HFFc6 (cell line): ENCODE results near the gene TFAM. TPM values are rescaled to one million over a fixed set of nuclear protein-coding genes. Genes with fewer than 3 reads are reported as not detected.

Source experiments
- DNase-seq: peaks from one replicate; pipeline ENCODE4 v3.0.0-alpha.2; 2018
- H3K27ac Mint-ChIP-seq: 2 replicates; pipeline ENCODE4 v1.8.0; 2020; ENCODE audit warnings: mild to moderate bottlenecking, mixed read lengths
- H3K27me3 Mint-ChIP-seq: 2 replicates; pipeline ENCODE4 v1.8.0; 2021; ENCODE audit warnings: mild to moderate bottlenecking, moderate library complexity, mixed read lengths; ENCODE audit not compliant: insufficient read depth
- H3K36me3 Mint-ChIP-seq: 2 replicates; pipeline ENCODE4 v1.8.0; 2021; ENCODE audit warnings: low read depth, mixed read lengths
- H3K4me1 Mint-ChIP-seq: 2 replicates; pipeline ENCODE4 v1.8.0; 2020; ENCODE audit warnings: low read depth, mixed read lengths
- H3K4me3 Mint-ChIP-seq: 2 replicates; pipeline ENCODE4 v1.8.0; 2020; ENCODE audit warnings: mild to moderate bottlenecking, moderate library complexity, mixed read lengths
- H3K9me3 Mint-ChIP-seq: 2 replicates; pipeline ENCODE4 v1.8.0; 2020; ENCODE audit warnings: mild to moderate bottlenecking, mixed read lengths
- CTCF ChIP-seq: fragments of 200-600 bp; sonication (generic); IDR thresholded peaks from 2 replicates; pipeline ENCODE4 v1.5.0; 2021; ENCODE audit warnings: antibody characterized with exemption, mild to moderate bottlenecking
- total RNA-seq, 6 experiments: library from RNA; stranded (reverse); fragmentation: NEBNext Ultra II Directional; extraction: Animal tissue kit (Norgen Biotek cat#: 25700); gene quantifications; 2 replicates in 1 of 6; 3 replicates in 5 of 6; pipeline ENCODE4 v1.2.3, GENCODE V29; 2021

TFAM gene
- total RNA-seq, 6 experiments from 2014 or later: 21.4 to 27.1 (median 26.0) TPM

GRCh38 chr10:58440484-58440883, 55.3 kb downstream of the TFAM start:
- no peak for TF ChIP-seq CTCF
- H3K4me1 Mint-ChIP-seq: peaks cover 53% of the 10 kb centered on the region
- peaks cover 18% of the 10 kb centered on the region for H3K9me3 Mint-ChIP-seq
- H3K36me3 Mint-ChIP-seq: peaks cover 18% of the 10 kb centered on the region
- no peak overlapping the region for H3K4me3 Mint-ChIP-seq
- H3K27ac Mint-ChIP-seq: no peak overlapping the region; the same call in 1 of the 2 replicates
- DNase-seq: no peak
- H3K27me3 Mint-ChIP-seq: no peaks in the 10 kb centered on the region

GRCh38 chr10:58444321-58444720, 59.1 kb downstream of the TFAM start:
- TF ChIP-seq CTCF: no peak

GRCh38 chr10:58444876-58445275, 59.7 kb downstream of the TFAM start:
- Mint-ChIP-seq H3K4me3 (no peak overlapping the region), H3K4me1 (peaks cover 9% of the 10 kb centered on the region), H3K27me3 (no peaks in the 10 kb centered on the region), H3K27ac (no peak overlapping the region), H3K36me3 (peaks cover 23% of the 10 kb centered on the region), H3K9me3 (peaks cover 22% of the 10 kb centered on the region)
- TF ChIP-seq CTCF: no peak
- DNase-seq: no peak

More at GRCh38 chr10:58444321-58444720, 59.1 kb downstream of the TFAM start:
- no peak for DNase-seq
- no peak overlapping the region for H3K4me3 Mint-ChIP-seq
- no peak overlapping the region for H3K27ac Mint-ChIP-seq
- H3K4me1 Mint-ChIP-seq: peaks cover 15% of the 10 kb centered on the region
- no peaks in the 10 kb centered on the region for H3K27me3 Mint-ChIP-seq
- H3K36me3 Mint-ChIP-seq: peaks cover 26% of the 10 kb centered on the region
- H3K9me3 Mint-ChIP-seq: peaks cover 26% of the 10 kb centered on the region

- Mint-ChIP-seq H3K9me3 (peaks cover 8% of the 10 kb centered on the region; the same call in 1 of the 2 replicates), H3K36me3 (peaks cover 8% of the 10 kb centered on the region), H3K27me3 (no peaks in the 10 kb centered on the region), H3K4me3 (no peak overlapping the region), H3K27ac (no peak overlapping the region), H3K4me1 (peaks cover 12% of the 10 kb centered on the region)
- TF ChIP-seq CTCF: no peak
- DNase-seq: no peak
These were observed 63.1 kb downstream of the TFAM start for GRCh38 chr10:58448121-58448935.

Other genes with a start within 250 kb of the TFAM start
- 1 to 10 TPM; 3.3 to 3.8 (median 3.5) TPM for gene IPMK, start 117.5 kb upstream of the TFAM start, total RNA-seq
- gene CISD1, start 116.2 kb upstream of the TFAM start, total RNA-seq: 10 to 100 TPM; 36.6 to 55.3 (median 43.8) TPM
- gene UBE2D1, start 50.4 kb upstream of the TFAM start, total RNA-seq: 10 to 100 TPM in 4 of 6 experiments, 1 to 10 TPM in 2; 8.1 to 11.3 (median 10.1) TPM
- gene BICC1, start 127.5 kb downstream of the TFAM start, total RNA-seq: 10 to 100 TPM; 55.6 to 67.7 (median 64.8) TPM